ENCODE results near the gene TMEM225B. TPM values are rescaled to one million over a fixed set of nuclear protein-coding genes. Genes with fewer than 3 reads are reported as not detected.
"Not testable (repeated sequence)": the region's sequence is repeated elsewhere in the genome, so short reads cannot be mapped to it uniquely, and the experiment has no call there.

Gene TMEM225B
- polyA plus RNA-seq, 1 donor: 1.3 TPM

DNA sequence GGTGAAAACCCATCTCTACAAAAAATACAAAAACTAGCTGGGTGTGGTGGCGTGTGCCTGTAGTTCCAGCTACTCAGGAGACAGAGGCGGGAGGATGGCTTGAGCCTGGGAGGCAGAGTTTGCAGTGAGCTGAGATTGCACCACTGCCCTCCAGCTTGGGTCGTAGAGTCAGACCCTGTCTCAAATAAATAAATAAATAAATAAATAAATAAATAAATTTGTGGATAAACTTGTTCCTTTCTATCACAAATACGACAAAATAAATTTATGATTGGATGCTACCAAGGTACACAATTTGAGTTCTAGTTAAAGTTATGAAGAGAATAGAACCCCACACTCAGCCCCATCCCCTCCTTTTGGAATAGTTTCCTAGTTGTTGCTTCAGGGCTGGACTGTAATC is 55.2 kb downstream of the TMEM225B start:
- no CpG with 5 or more reads among the region's 4 CpGs for WGBS (ENCODE audit: insufficient coverage, low lambda C conversion rate)
- H3K36me3 ChIP-seq (ENCODE audit: control insufficient read depth, insufficient read depth, low read length); H3K4me1 ChIP-seq (ENCODE audit: control insufficient read depth, insufficient read depth, low read length); H3K27ac ChIP-seq (ENCODE audit: low read length); H3K9me3 ChIP-seq (ENCODE audit: control insufficient read depth, low read depth, low read length); DNase-seq; H3K27me3 ChIP-seq (ENCODE audit: control insufficient read depth, insufficient read depth, low read length); H3K4me3 ChIP-seq (ENCODE audit: low read length): not testable (repeated sequence)

- H3K27me3 ChIP-seq (ENCODE audit: control insufficient read depth, insufficient read depth, low read length): no peaks in the 10 kb centered on the region
- H3K27ac ChIP-seq (ENCODE audit: low read length): no peak overlapping the region
- H3K4me1 ChIP-seq (ENCODE audit: control insufficient read depth, insufficient read depth, low read length): no peaks in the 10 kb centered on the region
- whole genome bisulfite sequencing (ENCODE audit: insufficient coverage, low lambda C conversion rate): no CpG with 5 or more reads among the region's 3 CpGs
- peaks cover 3% of the 10 kb centered on the region for H3K9me3 ChIP-seq (ENCODE audit: control insufficient read depth, low read depth, low read length)
- no peak overlapping the region for H3K4me3 ChIP-seq (ENCODE audit: low read length)
- peaks cover 5% of the 10 kb centered on the region for H3K36me3 ChIP-seq (ENCODE audit: control insufficient read depth, insufficient read depth, low read length)
- no peak for DNase-seq
Observed at GRCh38 chr7:99653754-99654153, 55.7 kb downstream of the TMEM225B start.

- not testable (repeated sequence) for H3K4me1 ChIP-seq (ENCODE audit: control insufficient read depth, insufficient read depth, low read length); H3K27me3 ChIP-seq (ENCODE audit: control insufficient read depth, insufficient read depth, low read length); H3K27ac ChIP-seq (ENCODE audit: low read length); H3K4me3 ChIP-seq (ENCODE audit: low read length); DNase-seq; H3K9me3 ChIP-seq (ENCODE audit: control insufficient read depth, low read depth, low read length); H3K36me3 ChIP-seq (ENCODE audit: control insufficient read depth, insufficient read depth, low read length)
- no CpG with 5 or more reads among the region's 3 CpGs for WGBS (ENCODE audit: insufficient coverage, low lambda C conversion rate)
Observed at GRCh38 chr7:99654626-99655025, 56.6 kb downstream of the TMEM225B start.

GRCh38 chr7:99657879-99658278 is 59.8 kb downstream of the TMEM225B start:
- WGBS (ENCODE audit: insufficient coverage, low lambda C conversion rate): no CpG with 5 or more reads among the region's 5 CpGs
- peaks cover 25% of the 10 kb centered on the region for H3K36me3 ChIP-seq (ENCODE audit: control insufficient read depth, insufficient read depth, low read length)
- not testable (repeated sequence) for H3K4me3 ChIP-seq (ENCODE audit: low read length); H3K9me3 ChIP-seq (ENCODE audit: control insufficient read depth, low read depth, low read length); H3K27me3 ChIP-seq (ENCODE audit: control insufficient read depth, insufficient read depth, low read length); H3K4me1 ChIP-seq (ENCODE audit: control insufficient read depth, insufficient read depth, low read length); DNase-seq; H3K27ac ChIP-seq (ENCODE audit: low read length)

Other genes starting within 250 kb of the TMEM225B start
- 73.1 TPM for gene ARPC1B, start 223.5 kb upstream of the TMEM225B start, polyA plus RNA-seq
- gene PDAP1, start 189.7 kb upstream of the TMEM225B start, polyA plus RNA-seq: 94.9 TPM
- gene BUD31, start 189.3 kb upstream of the TMEM225B start, polyA plus RNA-seq: 72.8 TPM
- 5.9 TPM for gene PTCD1, start 159.5 kb upstream of the TMEM225B start, polyA plus RNA-seq
- 29.6 TPM for gene CPSF4, start 159.3 kb upstream of the TMEM225B start, polyA plus RNA-seq
- 386 TPM for gene ATP5MF, start 132.1 kb upstream of the TMEM225B start, polyA plus RNA-seq
- 61.3 TPM for gene ZNF789, start 125.4 kb upstream of the TMEM225B start, polyA plus RNA-seq
- 22.9 TPM for gene ZNF394, start 98.0 kb upstream of the TMEM225B start, polyA plus RNA-seq
- 8.6 TPM for gene ZKSCAN5, start 93.6 kb upstream of the TMEM225B start, polyA plus RNA-seq
- gene FAM200A, start 46.2 kb upstream of the TMEM225B start, polyA plus RNA-seq: 10.5 TPM
- gene ZNF655, start 39.6 kb upstream of the TMEM225B start, polyA plus RNA-seq: 83.0 TPM
- 14.3 TPM for gene ZSCAN25, start 18.7 kb downstream of the TMEM225B start, polyA plus RNA-seq
- gene CYP3A5, start 81.7 kb downstream of the TMEM225B start, polyA plus RNA-seq: 139 TPM
- 1.8 TPM for gene CYP3A7, start 136.9 kb downstream of the TMEM225B start, polyA plus RNA-seq
- 14.3 TPM for gene CYP3A4, start 185.9 kb downstream of the TMEM225B start, polyA plus RNA-seq
- gene CYP3A43, start 229.7 kb downstream of the TMEM225B start, polyA plus RNA-seq: 0.16 TPM

Data from large intestine (tissue), 3 donors.